Stimulated activated CD8-positive, alpha-beta memory T cell treated with anti-CD3 and anti-CD28 coated beads, Interleukin-4, amount 100 ng/mL, for 4 hours (primary cell): ENCODE results near the gene LBH.

Experiments
- DNase-seq, 2 donors: peaks; one replicate each; pipeline ENCODE4 v3.0.0-alpha.2; 2020; ENCODE audit warnings: low read depth in 2 of 2, low spot score in 1 of 2

Gene LBH

GRCh38 chr2:30216157-30216556 lies 15.2 kb upstream of the LBH start:
- no peak for DNase-seq

GRCh38 chr2:30217644-30218337 lies 13.5 kb upstream of the LBH start:
- no peak for DNase-seq

- DNase-seq = no peak
These were observed 13.0 kb upstream of the LBH start for GRCh38 chr2:30218338-30218713.

- no peak for DNase-seq
These were observed 12.5 kb upstream of the LBH start for GRCh38 chr2:30218814-30219213.

GRCh38 chr2:30219886-30220875 lies 11.2 kb upstream of the LBH start:
- no peak for DNase-seq

- DNase-seq = no peak
These were observed 9.8 kb upstream of the LBH start for GRCh38 chr2:30221531-30221930.

GRCh38 chr2:30222031-30222430 lies 9.3 kb upstream of the LBH start:
- DNase-seq = no peak

GRCh38 chr2:30222636-30223360 lies 8.5 kb upstream of the LBH start:
- DNase-seq = no peak

- DNase-seq = no peak
These were observed 7.9 kb upstream of the LBH start for GRCh38 chr2:30223413-30223874.

GRCh38 chr2:30224151-30224550 lies 7.2 kb upstream of the LBH start:
- no peak for DNase-seq

GRCh38 chr2:30225131-30225762 lies 6.1 kb upstream of the LBH start:
- no peak for DNase-seq

GRCh38 chr2:30226144-30227032 lies 4.9 kb upstream of the LBH start:
- DNase-seq = no peak

- DNase-seq = no peak
These were observed 1.7 kb upstream of the LBH start for GRCh38 chr2:30229596-30229995.

- DNase-seq = no peak
These were observed 680 bp upstream of the LBH start for GRCh38 chr2:30230497-30231211.

- DNase-seq = peak in 1 of 2 donors; percentile 54
These were observed 864 bp downstream of the LBH start for GRCh38 chr2:30231996-30232800.

- no peak for DNase-seq
These were observed 1.4 kb downstream of the LBH start for GRCh38 chr2:30232801-30233130.

GRCh38 chr2:30233271-30234009 lies 2.1 kb downstream of the LBH start:
- no peak for DNase-seq
